Measurements from ENCODE around the gene LRRC32. TPM values are rescaled to one million over a fixed set of nuclear protein-coding genes. Genes with fewer than 3 reads are reported as not detected.

Gene LRRC32
- total and polyA plus RNA-seq, 10 of the 15 experiments (the other 5 are each of a cell fraction or from before 2014, with no cell fraction given): 0.56 to 20.8 (median 7.4) TPM

- TF ChIP-seq E4F1 (IDR thresholded peaks at IDR 0.05; ENCODE audit: borderline replicate concordance, partially characterized antibody) (no peak), SKIL (IDR thresholded peaks at IDR 0.05; ENCODE audit: low read depth, poor library complexity, severe bottlenecking) (no peak), HDAC6 (IDR thresholded peaks at IDR 0.05; ENCODE audit: unreplicated experiment) (no peak), STAT1 (conservative IDR thresholded peaks at IDR 0.05) (no peak), IKZF1 (conservative IDR thresholded peaks at IDR 0.05) (no peak), NR2C1 (IDR thresholded peaks at IDR 0.05) (no peak), RELA (IDR thresholded peaks at IDR 0.05; ENCODE audit: borderline replicate concordance, partially characterized antibody) (no peak), ZNF592 (IDR thresholded peaks at IDR 0.05) (no peak), IKZF2 (IDR thresholded peaks at IDR 0.05) (no peak)
Observed at GRCh38 chr11:76658231-76658630, 12.3 kb downstream of the LRRC32 start (continued).
